ENCODE measurements around the gene ZDHHC11.
"Not testable (repeated sequence)": the region's sequence is repeated elsewhere in the genome, so short reads cannot be mapped to it uniquely, and the experiment has no call there.

ZDHHC11 gene

DNA sequence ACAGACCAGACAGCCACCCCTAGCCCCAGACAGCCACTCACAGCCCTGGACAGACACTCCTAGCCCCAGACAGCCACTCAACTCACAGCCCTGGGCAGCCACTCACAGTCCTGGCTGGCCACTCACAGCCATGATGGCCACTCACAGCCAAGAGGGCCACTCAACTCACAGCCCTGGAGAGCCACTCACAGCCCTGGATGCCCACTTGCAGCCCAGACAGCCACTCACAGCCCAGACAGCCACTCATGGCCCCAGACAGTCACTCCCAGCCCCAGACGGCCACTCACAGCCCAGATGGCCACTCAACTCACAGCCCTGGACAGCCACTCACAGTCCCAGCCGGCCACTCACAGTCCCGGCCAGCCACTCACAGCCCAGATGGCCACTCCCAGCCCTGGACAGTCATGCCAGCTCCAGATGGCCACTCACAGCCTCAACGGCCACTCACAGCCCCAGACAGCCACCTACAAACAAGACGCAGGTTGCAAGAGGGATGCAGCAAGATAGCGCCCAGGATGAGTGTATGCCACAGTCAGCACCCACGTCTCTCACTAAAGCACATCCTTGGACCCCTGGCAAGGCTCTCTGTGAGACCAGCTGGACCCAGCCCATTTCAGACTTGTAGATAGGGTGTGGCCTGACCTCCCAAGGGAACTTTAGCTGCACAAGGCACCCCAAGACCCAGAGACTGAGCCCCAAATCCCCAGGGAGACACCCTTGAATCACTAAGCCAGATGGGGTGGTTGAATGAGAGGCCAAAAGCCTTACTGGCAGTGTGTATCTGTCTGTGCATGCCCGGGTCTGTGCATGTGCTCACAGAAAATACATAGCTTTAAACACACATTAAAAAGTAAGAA, 88.7 kb downstream of the ZDHHC11 start:
- DNase-seq (ENCODE audit: low spot score), result peak; percentile 22

DNA sequence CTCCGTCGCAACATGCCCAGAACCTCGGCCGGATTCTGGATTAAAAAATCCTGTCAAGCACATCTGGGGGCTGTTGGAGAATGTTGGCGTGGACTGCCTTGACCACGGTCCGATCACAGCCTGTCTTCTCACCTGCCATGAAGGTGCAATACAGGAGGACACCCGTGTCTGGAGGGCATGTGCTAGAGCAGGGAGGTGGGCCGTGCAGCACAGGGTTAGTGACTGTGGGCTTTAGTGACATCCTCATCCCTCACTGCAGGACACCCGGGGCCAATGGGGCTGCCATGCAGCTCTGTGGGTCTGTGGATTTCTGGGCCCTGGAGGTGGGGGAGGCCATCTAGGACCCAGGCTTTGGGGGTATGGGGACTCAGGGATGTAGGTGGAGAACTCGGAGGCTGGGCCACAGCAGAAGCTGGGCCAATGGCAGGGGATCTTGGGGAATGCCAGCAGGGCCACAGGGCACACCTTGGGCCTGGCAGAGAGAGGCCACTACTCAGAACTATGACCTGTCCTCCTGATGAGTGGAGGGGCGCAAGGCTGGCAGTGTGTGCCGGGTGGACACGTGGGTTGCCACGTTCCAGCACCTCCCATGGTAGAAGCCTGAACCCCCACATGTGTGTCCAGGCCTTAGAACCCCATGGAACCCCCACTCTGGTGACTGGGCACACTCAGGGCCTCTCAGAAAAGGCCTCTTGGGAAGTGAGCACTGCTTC, 89.6 kb downstream of the ZDHHC11 start:
- no peak for DNase-seq (ENCODE audit: low spot score)

DNA sequence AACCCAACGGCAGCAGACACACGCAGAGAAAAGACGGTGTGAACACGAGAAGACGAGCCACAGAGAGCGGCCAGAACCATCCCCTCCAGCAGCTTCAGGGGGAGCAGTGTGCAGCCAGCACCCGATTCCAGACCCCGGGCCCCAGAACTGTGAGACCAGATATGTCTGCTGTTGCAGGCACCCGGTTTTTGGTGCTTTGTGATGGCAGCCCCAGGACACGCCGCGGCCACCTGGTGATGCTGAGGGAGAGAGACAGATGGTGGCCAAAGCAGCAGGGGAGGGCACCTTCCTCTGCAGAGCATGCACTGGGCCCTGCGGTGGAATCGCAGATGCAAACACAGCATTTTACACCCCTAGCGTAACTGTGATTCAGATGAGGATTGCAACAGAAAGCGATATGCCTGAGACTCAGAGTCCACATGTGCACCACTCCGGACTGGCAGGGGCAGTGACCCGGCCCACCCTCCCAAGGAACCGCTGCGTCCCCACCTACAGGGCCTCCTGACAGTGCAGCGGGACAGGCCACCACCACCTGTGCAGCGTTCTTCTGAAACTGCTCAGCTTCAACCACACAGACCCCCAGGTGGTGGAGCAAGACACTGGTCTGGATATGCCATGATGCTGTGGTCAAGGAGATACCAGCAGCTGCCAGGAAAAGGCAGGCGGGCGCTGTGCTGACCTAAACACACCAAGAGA, 90.3 kb downstream of the ZDHHC11 start:
- no peak for DNase-seq (ENCODE audit: low spot score)

DNA sequence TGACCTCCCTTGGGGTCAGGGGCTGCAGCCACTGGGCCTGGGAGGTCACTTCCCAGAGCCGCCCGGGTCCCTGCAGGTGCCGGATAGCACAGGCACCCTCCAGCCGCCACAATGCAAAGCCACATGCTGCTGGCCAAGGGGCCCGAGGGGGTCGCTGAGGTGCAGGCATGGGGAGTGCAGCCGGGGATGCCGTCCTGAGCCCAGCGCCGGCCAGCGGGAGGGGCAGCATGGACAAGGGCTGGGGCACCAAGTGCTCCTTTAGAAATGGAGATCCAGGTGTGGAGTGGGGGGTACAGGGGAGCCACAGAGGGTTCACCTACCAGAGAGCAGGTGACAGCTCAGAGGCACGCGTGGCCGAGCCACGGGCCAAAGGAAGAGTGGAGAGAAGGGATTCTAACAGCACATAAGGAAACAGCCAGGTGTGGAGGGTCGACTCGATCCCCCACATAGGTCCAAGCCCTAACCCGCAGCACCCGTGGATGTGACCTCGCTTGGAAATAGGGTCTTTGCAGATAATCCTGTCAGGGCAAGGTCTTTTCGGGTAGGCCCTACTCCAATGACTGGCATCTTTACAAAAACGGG, 90.9 kb downstream of the ZDHHC11 start:
- no peak for DNase-seq (ENCODE audit: low spot score)

DNA sequence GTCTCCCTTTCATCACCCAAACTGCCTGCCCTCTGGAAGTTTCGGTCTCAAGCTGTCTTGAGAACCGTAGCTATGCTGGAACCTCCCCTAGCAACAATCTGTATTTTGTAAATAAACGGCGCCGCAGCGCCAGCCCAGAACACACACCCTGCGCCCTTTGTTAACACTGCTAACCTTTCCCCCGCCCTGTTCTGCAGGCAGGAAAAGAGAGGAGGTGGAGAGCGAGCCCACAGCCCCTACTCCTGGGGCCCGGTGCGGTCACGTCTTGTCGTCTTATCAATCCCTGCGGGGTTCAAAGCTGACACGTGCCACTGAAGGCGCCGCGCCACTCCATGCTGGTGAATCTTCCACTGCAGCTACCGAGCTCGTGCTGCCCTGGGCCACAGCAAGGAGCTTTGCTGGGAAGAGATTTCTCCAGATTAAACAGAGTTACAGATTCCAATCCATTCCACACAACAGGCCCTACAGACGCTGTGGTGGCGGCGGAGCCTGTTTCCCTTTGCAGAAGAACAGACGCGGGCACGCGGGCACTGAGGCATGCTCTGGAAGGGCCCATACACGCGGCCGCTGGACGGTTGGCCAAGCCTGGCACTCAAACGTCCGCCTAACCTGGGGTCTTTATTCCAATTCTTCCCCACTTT, 91.6 kb downstream of the ZDHHC11 start:
- DNase-seq (ENCODE audit: low spot score), result no peak

DNA sequence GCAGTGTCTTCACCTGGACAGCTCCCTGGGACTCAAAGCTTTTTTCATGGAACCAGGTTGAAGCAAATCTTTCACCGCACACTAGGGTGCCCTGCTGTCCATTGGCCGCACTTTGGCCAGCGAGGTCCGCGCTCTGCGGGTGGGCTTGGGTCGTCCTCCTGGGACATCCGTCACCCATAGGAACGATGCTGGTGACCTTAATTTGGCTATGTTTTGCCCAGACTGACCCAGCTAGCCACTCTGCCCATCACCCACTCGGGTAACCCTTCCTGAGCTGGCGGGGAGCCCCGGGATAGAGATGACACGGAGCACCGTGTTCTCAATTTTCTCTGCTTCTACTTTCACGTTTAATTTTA, 92.1 kb downstream of the ZDHHC11 start:
- no peak for DNase-seq (ENCODE audit: low spot score)

DNA sequence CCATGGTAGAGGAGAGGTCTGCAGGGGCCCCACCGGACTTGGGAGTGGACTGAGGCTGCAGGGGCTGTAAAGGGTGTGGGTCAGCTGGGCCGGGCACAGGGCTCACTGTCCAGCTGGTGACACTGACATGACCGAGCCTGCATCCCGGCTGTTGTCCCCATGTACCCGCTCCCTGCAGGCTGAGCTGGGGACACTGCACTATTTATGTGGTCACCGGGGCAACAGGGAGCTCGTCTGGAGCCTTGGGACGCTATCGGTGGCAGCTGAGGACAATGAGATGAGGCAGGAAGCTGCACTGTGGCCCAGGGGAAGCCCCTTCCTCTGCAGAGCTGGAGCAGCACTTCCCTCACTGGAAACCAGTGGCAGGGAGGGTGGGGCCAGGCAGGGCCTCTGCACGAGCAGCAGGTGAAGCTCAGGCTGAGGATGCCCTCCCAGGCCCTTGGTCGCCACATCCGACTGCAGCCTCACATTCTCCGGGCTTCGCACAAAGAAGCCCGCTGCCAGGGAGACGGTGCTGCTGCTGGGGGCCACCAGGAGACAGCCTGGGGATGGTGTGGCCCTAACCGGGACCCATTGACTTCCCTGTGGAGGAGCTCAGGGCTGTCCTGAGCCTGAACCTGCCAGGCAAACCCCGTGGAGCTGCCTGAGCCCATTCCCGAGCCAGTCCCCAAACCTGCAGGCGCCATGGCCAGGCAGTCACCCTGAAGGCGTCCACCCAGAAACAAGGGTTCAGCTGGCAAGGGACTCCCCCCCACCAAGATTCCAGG, 92.7 kb downstream of the ZDHHC11 start:
- DNase-seq (ENCODE audit: low spot score), result no peak

DNA sequence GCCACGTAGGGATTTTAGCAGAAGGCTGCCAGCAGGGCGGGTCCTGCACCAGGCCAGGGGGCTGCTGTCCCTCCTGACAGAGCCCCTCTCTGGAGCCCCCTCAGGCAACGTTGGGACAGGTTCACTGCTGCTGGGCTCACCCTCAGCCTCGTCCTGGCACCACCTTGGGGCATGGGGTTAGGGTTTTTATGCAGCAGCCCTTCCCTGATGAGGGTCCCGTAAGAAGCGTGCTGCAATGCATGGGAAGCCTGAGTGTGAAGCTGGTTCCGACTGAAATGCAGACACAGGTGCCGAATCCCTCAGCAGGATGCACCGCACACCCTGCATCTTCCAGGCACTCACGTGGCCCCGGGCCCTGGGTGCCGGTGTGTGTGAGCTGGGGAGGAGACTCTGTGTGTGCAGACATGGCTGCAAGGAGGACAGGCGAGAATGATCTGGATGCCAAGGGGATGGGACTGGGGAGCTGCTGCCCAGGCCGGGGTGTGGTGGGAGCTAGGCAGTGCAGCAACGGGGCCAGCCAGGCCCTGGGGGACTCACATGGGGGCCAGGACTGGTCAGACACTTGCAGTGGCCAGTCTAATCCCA, 93.3 kb downstream of the ZDHHC11 start:
- no peak for DNase-seq (ENCODE audit: low spot score)

DNA sequence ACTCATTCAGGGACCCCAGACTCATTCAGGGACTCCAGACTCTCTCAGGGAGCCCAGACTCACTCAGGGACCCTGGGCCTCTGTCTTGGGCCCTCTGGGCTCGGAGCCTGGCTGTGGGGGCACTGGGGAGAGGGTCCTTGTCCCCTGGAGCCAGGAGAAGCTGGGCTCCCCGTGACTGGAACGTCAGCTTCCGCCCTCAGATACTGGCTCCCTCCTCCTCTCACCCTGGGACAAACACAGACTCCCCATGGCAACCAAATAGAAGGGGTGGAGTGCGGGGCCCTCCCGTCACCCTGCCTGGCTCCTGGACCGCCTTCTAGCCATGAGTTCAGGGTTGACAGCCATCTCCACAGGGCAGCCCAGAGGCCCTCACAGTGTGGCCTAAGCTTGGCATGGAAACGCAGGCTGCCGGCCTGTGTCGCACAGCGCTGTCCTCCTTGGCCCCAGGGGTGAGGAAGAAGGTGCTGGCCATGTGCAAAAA, 93.9 kb downstream of the ZDHHC11 start:
- DNase-seq (ENCODE audit: low spot score), result no peak

DNA sequence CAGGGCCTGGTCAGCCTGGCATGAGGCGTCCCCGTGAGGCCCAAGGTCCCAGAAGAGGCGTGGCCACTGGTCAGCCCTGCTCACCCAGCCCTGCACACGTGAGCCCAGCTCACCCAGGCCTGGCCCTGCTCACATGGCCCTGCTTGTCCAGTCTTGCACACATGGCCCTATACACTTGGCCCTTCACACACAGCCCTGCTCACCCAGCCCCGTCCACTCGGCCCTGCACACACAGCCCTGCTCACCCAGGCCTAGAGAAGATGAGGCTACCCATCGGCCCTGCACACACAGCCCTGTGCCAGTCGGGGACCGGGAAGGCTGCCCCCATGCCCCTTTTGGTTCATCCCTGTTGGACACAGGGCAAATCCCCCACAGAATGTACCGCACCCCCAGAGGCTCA, 94.6 kb downstream of the ZDHHC11 start:
- no peak for DNase-seq (ENCODE audit: low spot score)

DNA sequence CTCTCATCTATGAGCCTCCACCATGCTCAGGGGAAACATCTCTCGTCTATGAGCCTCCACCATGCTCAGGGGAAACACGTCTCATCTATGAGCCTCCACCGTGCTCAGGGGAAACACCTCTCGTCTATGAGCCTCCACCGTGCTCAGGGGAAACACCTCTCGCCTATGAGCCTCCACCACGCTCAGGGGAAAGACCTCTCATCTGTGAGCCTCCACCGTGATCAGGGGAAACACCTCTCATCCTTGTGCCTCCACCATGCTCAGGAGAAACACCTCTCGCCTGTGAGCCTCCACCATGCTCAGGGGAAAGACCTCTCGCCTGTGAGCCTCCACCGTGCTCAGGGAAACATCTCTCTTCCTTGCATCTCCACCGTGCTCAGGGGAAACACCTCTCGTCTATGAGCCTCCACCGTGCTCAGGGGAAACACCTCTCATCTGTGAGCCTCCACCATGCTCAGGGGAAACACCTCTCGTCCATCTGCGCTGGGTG, 96.6 kb downstream of the ZDHHC11 start:
- DNase-seq (ENCODE audit: low spot score), result not testable (repeated sequence)

DNA sequence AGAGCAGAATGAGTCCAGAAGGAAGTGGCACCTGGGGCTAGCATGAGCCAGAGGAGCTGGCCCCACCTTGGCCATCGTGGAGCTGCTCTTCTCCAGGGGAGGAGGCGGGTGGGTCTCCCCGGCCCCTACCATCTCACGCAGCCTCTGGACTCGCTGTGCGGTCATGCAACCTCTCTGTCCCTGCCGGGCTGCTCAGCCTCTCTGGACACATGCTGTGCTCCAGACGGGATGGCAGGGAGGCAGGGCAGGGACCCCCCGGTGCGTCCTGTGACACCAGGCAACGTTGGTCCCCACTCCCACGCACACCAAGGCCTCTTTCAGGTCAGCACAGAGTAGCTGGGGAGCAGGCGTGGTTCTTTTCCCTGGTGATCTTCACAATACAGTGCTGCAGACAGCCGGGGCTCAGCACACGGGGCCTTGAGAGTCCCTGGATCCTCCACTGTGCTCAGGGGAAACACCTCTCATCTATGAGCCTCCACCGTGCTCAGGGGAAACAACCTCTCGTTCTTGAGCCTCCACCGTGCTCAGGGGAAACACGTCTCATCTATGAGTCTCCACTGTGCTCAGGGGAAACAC, 97.1 kb downstream of the ZDHHC11 start:
- not testable (repeated sequence) for DNase-seq (ENCODE audit: low spot score)

DNA sequence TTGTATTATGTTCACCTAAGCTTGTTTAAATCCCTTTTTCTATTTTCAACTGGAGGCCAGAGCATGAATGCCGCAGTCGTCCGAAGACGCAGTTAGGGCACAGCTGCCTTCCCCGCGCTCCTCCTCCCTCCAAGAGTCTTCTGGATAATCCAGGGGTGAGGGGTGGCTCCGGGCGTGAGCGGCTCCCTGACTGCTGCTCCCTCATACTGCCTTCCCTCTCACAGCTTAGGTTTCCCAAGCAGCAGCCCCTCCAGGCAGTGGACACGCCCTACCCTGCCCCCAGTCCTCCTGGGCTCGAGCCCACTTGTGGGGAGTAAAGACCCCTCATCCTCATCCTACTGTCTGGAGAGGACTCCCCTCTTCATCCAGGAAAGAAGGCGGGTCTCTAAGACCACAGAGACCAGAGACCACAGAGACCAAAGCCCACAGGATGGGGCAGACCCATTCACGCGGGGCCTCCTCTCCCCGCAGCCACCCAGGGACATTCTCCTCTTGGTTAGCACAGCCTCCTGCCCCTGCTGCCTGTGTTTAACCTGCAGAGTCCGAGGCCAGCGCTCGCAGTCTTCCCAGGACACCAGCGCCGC, 98.2 kb downstream of the ZDHHC11 start:
- not testable (repeated sequence) for DNase-seq (ENCODE audit: low spot score)

DNA sequence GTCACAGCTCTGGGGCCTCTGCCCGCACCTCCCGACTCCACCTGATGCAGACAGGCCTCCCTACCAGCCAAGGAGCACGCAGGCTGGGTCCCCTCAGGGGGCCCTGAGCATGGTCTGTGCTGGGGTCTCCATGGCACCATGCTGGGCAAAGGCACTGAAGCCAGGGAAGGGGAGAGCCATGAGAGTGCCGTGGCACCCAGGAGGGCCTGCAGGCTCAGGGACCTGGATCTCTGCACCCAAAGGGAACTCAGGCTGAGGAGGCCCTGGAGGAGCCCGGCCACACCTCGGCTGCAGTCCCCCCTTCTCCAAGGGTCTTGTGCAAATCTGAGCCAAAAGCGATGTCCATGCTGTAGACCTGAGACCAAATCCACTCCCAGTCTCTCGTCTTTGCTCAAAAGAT, 98.8 kb downstream of the ZDHHC11 start:
- not testable (repeated sequence) for DNase-seq (ENCODE audit: low spot score)

DNA sequence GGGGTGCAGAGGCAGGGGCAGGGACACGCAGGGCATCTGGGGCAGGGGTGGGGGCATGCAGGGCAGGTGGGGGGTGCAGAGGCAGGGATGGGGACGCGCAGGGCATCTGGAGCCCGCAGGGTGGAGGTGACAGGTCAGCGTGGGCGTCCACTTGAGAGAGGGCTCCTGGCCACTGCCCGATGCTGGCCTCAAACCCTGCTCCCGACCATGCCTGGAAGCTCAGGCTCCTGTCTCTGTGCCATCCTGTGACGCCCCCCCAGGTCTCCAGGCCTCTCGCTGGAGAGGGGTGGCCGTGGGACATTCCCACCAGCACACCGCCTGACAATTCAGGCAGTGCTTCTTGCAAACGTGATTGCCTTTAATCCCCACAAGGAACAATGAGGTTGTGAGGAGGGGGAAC, 99.3 kb downstream of the ZDHHC11 start:
- no peak for DNase-seq (ENCODE audit: low spot score)

DNA sequence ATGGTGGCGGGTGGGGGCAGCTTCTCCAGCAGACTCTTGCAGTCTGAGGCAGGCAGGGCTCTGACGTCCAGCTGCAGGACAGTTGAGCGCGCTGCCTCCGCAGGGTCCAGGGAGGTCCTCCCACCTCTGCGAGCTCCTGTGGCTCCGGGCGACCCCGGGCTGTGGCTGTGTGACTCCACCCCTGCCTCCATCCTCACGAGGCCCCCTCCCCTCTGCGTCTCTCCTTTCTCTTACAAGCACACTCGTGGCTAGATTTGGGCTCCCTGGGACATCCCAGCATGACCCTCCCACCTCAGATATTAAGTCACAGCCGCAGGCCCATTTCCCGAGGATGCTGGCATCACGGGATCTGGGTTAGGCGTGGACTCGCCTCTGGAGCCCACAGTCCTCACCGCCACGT, 100.6 kb downstream of the ZDHHC11 start:
- DNase-seq (ENCODE audit: low spot score), result not testable (repeated sequence)

DNA sequence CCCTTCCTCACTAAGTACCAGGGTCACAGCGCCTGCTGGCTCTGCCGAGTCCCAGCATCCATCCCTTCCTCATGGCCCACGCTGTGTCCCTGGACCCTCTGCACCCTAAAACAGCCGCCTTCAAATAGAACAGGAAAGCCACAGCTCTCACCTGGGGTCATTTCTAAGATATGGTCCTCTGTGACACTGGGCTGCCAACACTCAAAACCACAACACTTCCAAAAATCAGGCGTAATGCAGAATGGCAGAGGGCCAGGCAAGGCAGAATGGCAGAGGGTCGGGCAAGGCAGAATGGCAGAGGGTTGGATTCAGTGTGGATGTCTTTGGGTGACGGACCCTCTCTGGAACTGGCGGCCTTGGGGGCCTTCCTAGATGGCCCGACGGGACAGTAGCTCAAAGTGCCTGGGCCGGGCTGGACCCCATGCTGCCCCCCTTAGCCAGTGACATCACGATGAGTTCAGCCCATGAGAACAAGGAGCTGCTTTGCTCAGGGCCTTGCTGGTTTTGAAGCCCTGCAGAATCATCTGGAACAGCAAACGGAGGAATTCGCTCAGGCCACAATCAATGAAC, 101.6 kb downstream of the ZDHHC11 start:
- DNase-seq (ENCODE audit: low spot score), result no peak

DNA sequence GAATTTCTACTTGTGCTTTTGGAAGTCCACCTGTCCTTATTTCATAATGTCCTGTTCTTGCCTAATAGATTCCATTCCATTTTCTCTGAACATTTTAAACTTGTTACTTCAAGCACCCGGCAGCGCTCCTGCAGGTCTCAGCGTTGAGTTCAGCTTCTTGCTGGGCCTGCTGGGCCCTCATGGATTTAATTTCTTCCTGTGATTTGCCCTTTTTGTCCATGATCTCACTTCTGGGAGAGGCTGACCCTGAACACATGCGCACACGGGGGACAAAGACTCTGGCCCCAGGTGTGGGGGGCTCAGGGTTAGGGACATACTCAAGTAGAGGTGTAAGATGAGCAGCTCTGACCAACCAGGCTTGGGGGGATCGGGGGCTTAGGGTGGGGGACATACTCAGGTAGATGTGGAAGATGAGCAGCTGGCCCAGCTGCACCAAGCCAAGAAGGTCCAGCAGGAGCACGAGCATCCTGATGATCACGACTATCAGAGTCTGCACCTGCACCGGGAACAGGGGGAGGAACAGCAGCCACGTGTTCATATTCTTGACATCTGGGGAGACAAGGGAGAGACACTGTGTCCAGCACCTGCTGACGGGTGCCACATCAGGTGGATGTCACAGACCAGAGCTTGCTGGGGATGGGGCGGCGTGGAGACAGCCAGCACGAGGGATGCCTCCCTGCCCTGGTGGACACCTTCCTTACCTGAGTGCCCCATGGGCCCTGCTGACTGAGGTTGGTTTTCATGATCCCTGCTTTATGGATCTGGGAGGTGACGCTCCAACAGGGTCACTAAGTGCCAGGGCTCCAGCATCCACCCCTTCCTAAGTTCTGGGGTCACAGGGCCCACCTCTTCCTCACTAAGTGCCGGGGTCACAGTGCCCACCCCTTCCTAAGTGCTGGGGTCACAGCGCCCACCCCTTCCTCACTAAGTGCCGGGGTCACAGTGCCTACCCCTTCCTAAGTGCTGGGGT, 102.5 kb downstream of the ZDHHC11 start:
- DNase-seq (ENCODE audit: low spot score), result not testable (repeated sequence)
